Type B pancreatic cell (in vitro differentiated cells): ENCODE data around the gene CNPY4. TPM values are rescaled to one million over a fixed set of nuclear protein-coding genes. Genes with fewer than 3 reads are reported as not detected.
A peak's percentile ranks its signal among the peaks of the same experiment; 100 is the strongest.

Source experiments
- DNase-seq: peaks from one replicate; pipeline ENCODE4 v3.0.0; 2021; ENCODE audit warnings: mixed read lengths; ENCODE audit not compliant: unreplicated experiment; ENCODE audit errors: extremely low spot score
- H3K27ac Mint-ChIP-seq: 2 replicates; pipeline ENCODE4 v1.8.0; 2021; ENCODE audit warnings: mild to moderate bottlenecking, mixed read lengths
- H3K27me3 Mint-ChIP-seq: 2 replicates; pipeline ENCODE4 v1.8.0; 2021; ENCODE audit warnings: mixed read lengths
- H3K36me3 Mint-ChIP-seq: 2 replicates; pipeline ENCODE4 v1.8.0; 2021; ENCODE audit warnings: mixed read lengths
- H3K4me1 Mint-ChIP-seq: one replicate; pipeline ENCODE4 v1.8.0; 2021; ENCODE audit warnings: mixed read lengths; ENCODE audit not compliant: unreplicated experiment
- H3K4me3 Mint-ChIP-seq: 2 replicates; pipeline ENCODE4 v1.8.0; 2021; ENCODE audit warnings: mild to moderate bottlenecking, mixed read lengths
- H3K9me3 Mint-ChIP-seq: 2 replicates; pipeline ENCODE4 v1.8.0; 2021; ENCODE audit warnings: mixed read lengths
- CTCF ChIP-seq: fragments of 200-600 bp; sonication (generic); conservative IDR thresholded peaks from 2 replicates; pipeline ENCODE4 v1.5.0; 2021; ENCODE audit warnings: antibody characterized with exemption, mild to moderate bottlenecking
- microRNA-seq: library from miRNA; unstranded; fragments of <30 nt; microRNA quantifications from one replicate; pipeline ENCODE4, GENCODE V29; 2020
- total RNA-seq: library from RNA; stranded (reverse); gene quantifications from 2 replicates; pipeline ENCODE4 v1.2.1, GENCODE V29; 2021; ENCODE audit warnings: low replicate concordance

CNPY4 gene
- total RNA-seq, 1 donor from 2014 or later: 36.0 TPM

DNA sequence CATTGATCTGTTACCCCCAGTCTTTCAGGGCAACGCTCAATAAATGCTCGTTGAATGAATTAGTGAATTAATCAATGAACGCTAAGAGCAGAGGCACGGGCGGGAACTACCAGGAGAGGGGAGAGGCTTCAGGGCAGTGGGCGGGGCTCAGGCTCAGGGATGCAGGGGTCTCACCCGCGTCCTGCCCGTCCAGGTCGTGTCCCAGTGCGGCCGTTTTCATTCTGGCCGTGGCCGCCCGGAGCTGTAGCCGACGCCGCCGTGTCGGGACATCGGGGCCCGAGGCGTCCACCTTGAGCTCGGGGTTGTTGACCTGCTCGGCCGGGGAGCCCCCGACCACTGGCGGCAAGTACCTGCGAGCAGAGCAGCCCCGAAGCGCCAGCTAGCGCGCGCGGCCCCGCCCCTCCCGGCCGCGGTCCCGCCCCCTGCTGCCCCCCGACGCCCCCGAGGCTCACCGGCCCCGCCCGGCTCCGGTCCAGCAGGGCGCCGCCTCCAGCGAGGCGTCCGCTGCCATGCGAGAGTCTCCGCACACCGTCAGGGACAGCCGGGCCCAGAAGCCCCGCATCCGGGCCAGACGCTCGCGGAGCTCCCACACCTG lies 51.8 kb downstream of the CNPY4 start:
- Mint-ChIP-seq H3K4me3 (peak overlapping the region; percentile 76), H3K27ac (peak overlapping the region; percentile 40), H3K36me3 (peaks cover 13% of the 10 kb centered on the region), H3K4me1 (peaks cover 41% of the 10 kb centered on the region), H3K27me3 (peaks cover 28% of the 10 kb centered on the region), H3K9me3 (no peaks in the 10 kb centered on the region)
- no peak for DNase-seq
- TF ChIP-seq CTCF: no peak

DNA sequence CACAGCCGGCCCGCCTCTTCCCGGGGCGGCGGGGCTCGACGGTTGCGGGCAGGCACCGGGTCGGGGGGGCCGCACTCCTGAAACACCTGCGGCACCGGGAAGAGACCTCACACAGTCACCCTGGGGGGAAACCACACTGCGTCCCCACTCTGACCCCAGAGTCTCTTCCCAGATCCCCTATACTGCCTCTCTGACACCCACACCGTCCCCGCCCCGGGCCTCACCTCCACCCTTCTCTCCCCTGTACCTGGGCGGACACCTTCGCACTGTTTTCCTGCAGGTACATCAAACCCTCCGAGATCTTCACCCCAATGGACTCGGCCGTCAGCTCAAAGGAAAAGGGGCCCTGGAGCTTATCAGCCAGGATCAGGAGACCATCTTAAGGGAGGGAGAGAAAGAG lies 52.4 kb downstream of the CNPY4 start:
- Mint-ChIP-seq H3K4me3 (peak overlapping the region; percentile 83), H3K27me3 (peaks cover 23% of the 10 kb centered on the region), H3K4me1 (peaks cover 43% of the 10 kb centered on the region), H3K27ac (no peak overlapping the region), H3K9me3 (no peaks in the 10 kb centered on the region), H3K36me3 (peaks cover 13% of the 10 kb centered on the region)
- no peak for TF ChIP-seq CTCF
- no peak for DNase-seq

DNA sequence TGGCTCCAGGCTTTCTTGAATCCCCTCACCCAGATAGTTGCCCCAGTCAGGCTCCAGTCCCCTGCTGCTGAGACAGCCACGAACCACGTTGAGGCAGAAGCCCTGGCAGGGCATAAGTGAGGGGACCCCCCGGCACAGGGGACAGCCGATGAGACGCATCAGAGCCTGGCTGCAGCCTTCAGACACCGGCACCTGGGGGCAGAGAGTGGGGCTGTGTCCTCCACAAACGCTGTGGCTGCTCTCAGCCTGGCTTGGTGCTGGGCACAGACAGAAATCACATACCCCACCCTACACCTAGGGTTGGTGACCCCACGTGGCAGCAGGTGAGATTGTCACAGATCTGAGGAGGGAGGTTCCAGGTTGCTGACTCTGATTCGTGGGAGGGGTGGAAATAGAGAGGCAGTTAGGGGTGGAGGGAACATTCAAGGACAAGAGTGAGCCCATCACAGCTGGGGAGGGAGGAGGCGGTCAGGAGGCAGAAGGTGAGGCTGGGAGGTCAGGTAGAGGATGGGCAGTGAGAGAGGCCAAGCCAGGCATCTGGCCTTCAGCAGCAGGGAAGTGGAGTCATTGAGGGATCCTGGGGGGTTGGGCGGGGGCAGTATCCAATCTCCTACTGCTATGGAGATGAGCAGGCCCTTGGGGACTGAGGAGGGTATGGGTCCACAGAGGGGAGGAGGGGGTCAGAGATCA lies 54.5 kb downstream of the CNPY4 start:
- TF ChIP-seq CTCF: no peak
- Mint-ChIP-seq H3K27ac (no peak overlapping the region), H3K27me3 (peaks cover 9% of the 10 kb centered on the region), H3K36me3 (peaks cover 13% of the 10 kb centered on the region), H3K9me3 (no peaks in the 10 kb centered on the region), H3K4me1 (peaks cover 22% of the 10 kb centered on the region), H3K4me3 (peak overlapping the region; percentile 25)
- DNase-seq: no peak

GRCh38 chr7:100174582-100174981 lies 55.1 kb downstream of the CNPY4 start:
- DNase-seq: no peak
- TF ChIP-seq CTCF: no peak
- Mint-ChIP-seq H3K4me1 (peaks cover 22% of the 10 kb centered on the region), H3K36me3 (peaks cover 13% of the 10 kb centered on the region), H3K9me3 (no peaks in the 10 kb centered on the region), H3K27ac (no peak overlapping the region), H3K27me3 (peaks cover 9% of the 10 kb centered on the region), H3K4me3 (peak overlapping the region; percentile 93)

Small RNAs within 50 kb of the gene (microRNA-seq; reads per million reads assigned to microRNA genes)
- gene MIR106B (6,003 reads per million, percentile 93 among the genes with 10 or more reads in this experiment), gene MIR25 (785 reads per million, percentile 81 among the genes with 10 or more reads in this experiment), gene MIR4658 (not detected), gene MIR93 (9,168 reads per million, percentile 95 among the genes with 10 or more reads in this experiment)

Other genes with a start within 250 kb of the CNPY4 start
- not detected in 2 replicates for gene OR2AE1, start 242.6 kb upstream of the CNPY4 start, total RNA-seq
- 13.0 and 15.8 TPM in 2 replicates for gene TRIM4, start 200.1 kb upstream of the CNPY4 start, total RNA-seq
- gene GJC3, start 190.0 kb upstream of the CNPY4 start, total RNA-seq: not detected in 2 replicates
- 0.50 and 0.60 TPM in 2 replicates for gene AZGP1, start 143.6 kb upstream of the CNPY4 start, total RNA-seq
- gene ZKSCAN1, start 104.0 kb upstream of the CNPY4 start, total RNA-seq: 157 and 170 TPM in 2 replicates
- gene ZSCAN21, start 69.9 kb upstream of the CNPY4 start, total RNA-seq: 11.9 and 16.4 TPM in 2 replicates
- gene ZNF3, start 37.9 kb upstream of the CNPY4 start, total RNA-seq: 52.8 and 66.6 TPM in 2 replicates
- gene COPS6, start 30.7 kb upstream of the CNPY4 start, total RNA-seq: 87.0 and 120 TPM in 2 replicates
- gene MCM7, start 18.2 kb upstream of the CNPY4 start, total RNA-seq: 121 and 244 TPM in 2 replicates
- gene AP4M1, start 18.0 kb upstream of the CNPY4 start, total RNA-seq: 25.7 and 28.5 TPM in 2 replicates
- gene TAF6, start 276 bp upstream of the CNPY4 start, total RNA-seq: 50.9 and 77.7 TPM in 2 replicates
- gene MBLAC1, start 7.3 kb downstream of the CNPY4 start, total RNA-seq: 2.7 and 2.8 TPM in 2 replicates
- 96.7 and 109 TPM in 2 replicates for gene LAMTOR4, start 29.3 kb downstream of the CNPY4 start, total RNA-seq
- 21.3 and 35.2 TPM in 2 replicates for gene TRAPPC14, start 39.1 kb downstream of the CNPY4 start, total RNA-seq
- gene GAL3ST4, start 49.0 kb downstream of the CNPY4 start, total RNA-seq: 7.2 and 7.4 TPM in 2 replicates
- gene GPC2, start 57.7 kb downstream of the CNPY4 start, total RNA-seq: 20.6 and 53.3 TPM in 2 replicates
- 1.6 and 1.7 TPM in 2 replicates for gene STAG3, start 58.3 kb downstream of the CNPY4 start, total RNA-seq
- gene PVRIG, start 100.3 kb downstream of the CNPY4 start, total RNA-seq: not detected in 2 replicates
- not detected in 2 replicates for gene SPDYE3, start 188.1 kb downstream of the CNPY4 start, total RNA-seq
- 45.2 and 51.5 TPM in 2 replicates for gene PILRB, start 238.5 kb downstream of the CNPY4 start, total RNA-seq